Activated T-helper 1 cell treated with anti-CD3 and anti-CD28 coated beads, Interleukin-2, amount 50 U/mL, for 16 hours (primary cell): ENCODE results near the gene HOXA9.

ENCODE experiments used
- DNase-seq, 2 donors: peaks; one replicate each; pipeline ENCODE4 v3.0.0-alpha.2; 2020; ENCODE audit warnings: low read depth in 1 of 2, low spot score in 1 of 2

Gene HOXA9

GRCh38 chr7:27201580-27202017 is 36.3 kb upstream of the HOXA9 start:
- DNase-seq = no peak

- no peak for DNase-seq
Measured at GRCh38 chr7:27200761-27201579, 35.6 kb upstream of the HOXA9 start.

- DNase-seq = no peak
Measured at GRCh38 chr7:27199849-27200760, 34.8 kb upstream of the HOXA9 start, which contains the start of gene HOXA13. Gene HOXA13 (minus strand): TSS chr7:27200091. CDS start chr7:27200077, 14 bp downstream.

- no peak for DNase-seq
Measured at GRCh38 chr7:27198871-27199801, 33.8 kb upstream of the HOXA9 start.

- DNase-seq = no peak
Measured at GRCh38 chr7:27198138-27198841, 33.0 kb upstream of the HOXA9 start.

GRCh38 chr7:27197137-27198042 is 32.1 kb upstream of the HOXA9 start:
- no peak for DNase-seq

- peak; percentile 65 to 78 for DNase-seq
Measured at GRCh38 chr7:27196287-27196767, 31.0 kb upstream of the HOXA9 start.

- no peak for DNase-seq
Measured at GRCh38 chr7:27194686-27195379, 29.5 kb upstream of the HOXA9 start.

- no peak for DNase-seq
Measured at GRCh38 chr7:27194002-27194352, 28.6 kb upstream of the HOXA9 start.

- DNase-seq = no peak
Measured at GRCh38 chr7:27193335-27194001, 28.1 kb upstream of the HOXA9 start.

GRCh38 chr7:27192546-27193334 is 27.4 kb upstream of the HOXA9 start:
- no peak for DNase-seq

- no peak for DNase-seq
Measured at GRCh38 chr7:27191833-27192545, 26.7 kb upstream of the HOXA9 start.

GRCh38 chr7:27191161-27191731 is 25.9 kb upstream of the HOXA9 start:
- no peak for DNase-seq

GRCh38 chr7:27189997-27190748 is 24.8 kb upstream of the HOXA9 start:
- no peak for DNase-seq

GRCh38 chr7:27189295-27189996 is 24.1 kb upstream of the HOXA9 start:
- no peak for DNase-seq
